ENCODE measurements around the gene CD300LB. TPM values are rescaled to one million over a fixed set of nuclear protein-coding genes. Genes with fewer than 3 reads are reported as not detected.

Gene CD300LB
- total RNA-seq, 6 experiments from 2014 or later: not detected

GRCh38 chr17:74554909-74555308 is 23.6 kb upstream of the CD300LB start:
- Mint-ChIP-seq H3K27me3 (ENCODE audit: insufficient read depth) (peaks cover 1% of the 10 kb centered on the region), H3K4me1 (ENCODE audit: low read depth) (no peaks in the 10 kb centered on the region), H3K27ac (no peak overlapping the region), H3K36me3 (ENCODE audit: low read depth) (peaks cover 4% of the 10 kb centered on the region; the same call in 1 of the 2 replicates), H3K9me3 (peaks cover 71% of the 10 kb centered on the region), H3K4me3 (no peak overlapping the region)
- TF ChIP-seq CTCF (IDR thresholded peaks at IDR 0.05): no peak
- no peak for DNase-seq

- Mint-ChIP-seq H3K27me3 (ENCODE audit: insufficient read depth) (peaks cover 8% of the 10 kb centered on the region), H3K4me3 (no peak overlapping the region), H3K4me1 (ENCODE audit: low read depth) (no peaks in the 10 kb centered on the region), H3K36me3 (ENCODE audit: low read depth) (peaks cover 11% of the 10 kb centered on the region), H3K27ac (no peak overlapping the region), H3K9me3 (peaks cover 75% of the 10 kb centered on the region)
- TF ChIP-seq CTCF (IDR thresholded peaks at IDR 0.05): no peak
- DNase-seq: no peak
These were observed 20.8 kb upstream of the CD300LB start for GRCh38 chr17:74552037-74552436.

GRCh38 chr17:74550602-74551001 is 19.3 kb upstream of the CD300LB start:
- Mint-ChIP-seq H3K36me3 (ENCODE audit: low read depth) (peaks cover 11% of the 10 kb centered on the region), H3K27ac (no peak overlapping the region), H3K4me3 (no peak overlapping the region), H3K4me1 (ENCODE audit: low read depth) (no peaks in the 10 kb centered on the region), H3K9me3 (peaks cover 75% of the 10 kb centered on the region), H3K27me3 (ENCODE audit: insufficient read depth) (peaks cover 8% of the 10 kb centered on the region)
- TF ChIP-seq CTCF (IDR thresholded peaks at IDR 0.05): no peak
- DNase-seq: no peak

GRCh38 chr17:74549343-74549742 is 18.1 kb upstream of the CD300LB start:
- peaks cover 77% of the 10 kb centered on the region for H3K9me3 Mint-ChIP-seq
- H3K27ac Mint-ChIP-seq: no peak overlapping the region
- H3K4me3 Mint-ChIP-seq: no peak overlapping the region
- no peak for TF ChIP-seq CTCF (IDR thresholded peaks at IDR 0.05)
- DNase-seq: no peak
- peaks cover 8% of the 10 kb centered on the region for H3K27me3 Mint-ChIP-seq (ENCODE audit: insufficient read depth)
- peaks cover 11% of the 10 kb centered on the region for H3K36me3 Mint-ChIP-seq (ENCODE audit: low read depth)
- H3K4me1 Mint-ChIP-seq (ENCODE audit: low read depth): no peaks in the 10 kb centered on the region

- Mint-ChIP-seq H3K27me3 (ENCODE audit: insufficient read depth) (peaks cover 8% of the 10 kb centered on the region), H3K9me3 (peaks cover 80% of the 10 kb centered on the region)
These were observed 16.5 kb upstream of the CD300LB start for GRCh38 chr17:74547736-74548135.

More at GRCh38 chr17:74547736-74548135, 16.5 kb upstream of the CD300LB start:
- DNase-seq: no peak
- H3K36me3 Mint-ChIP-seq (ENCODE audit: low read depth): peaks cover 11% of the 10 kb centered on the region
- H3K27ac Mint-ChIP-seq: no peak overlapping the region
- no peak overlapping the region for H3K4me3 Mint-ChIP-seq
- no peak for TF ChIP-seq CTCF (IDR thresholded peaks at IDR 0.05)
- H3K4me1 Mint-ChIP-seq (ENCODE audit: low read depth): no peaks in the 10 kb centered on the region

Data from HFFc6 (cell line).